ENCODE results near the gene LRRC3C.
"Not testable (repeated sequence)": the region's sequence is repeated elsewhere in the genome, so short reads cannot be mapped to it uniquely, and the experiment has no call there.

Gene LRRC3C, protein sequence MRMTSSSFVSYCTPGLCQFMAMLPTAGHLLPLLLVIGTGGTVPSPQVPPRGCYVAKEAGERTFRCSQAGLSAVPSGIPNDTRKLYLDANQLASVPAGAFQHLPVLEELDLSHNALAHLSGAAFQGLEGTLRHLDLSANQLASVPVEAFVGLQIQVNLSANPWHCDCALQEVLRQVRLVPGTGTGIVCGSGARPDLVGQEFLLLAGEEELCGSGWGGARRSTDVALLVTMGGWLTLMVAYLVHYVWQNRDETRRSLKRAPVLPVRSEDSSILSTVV

DNA sequence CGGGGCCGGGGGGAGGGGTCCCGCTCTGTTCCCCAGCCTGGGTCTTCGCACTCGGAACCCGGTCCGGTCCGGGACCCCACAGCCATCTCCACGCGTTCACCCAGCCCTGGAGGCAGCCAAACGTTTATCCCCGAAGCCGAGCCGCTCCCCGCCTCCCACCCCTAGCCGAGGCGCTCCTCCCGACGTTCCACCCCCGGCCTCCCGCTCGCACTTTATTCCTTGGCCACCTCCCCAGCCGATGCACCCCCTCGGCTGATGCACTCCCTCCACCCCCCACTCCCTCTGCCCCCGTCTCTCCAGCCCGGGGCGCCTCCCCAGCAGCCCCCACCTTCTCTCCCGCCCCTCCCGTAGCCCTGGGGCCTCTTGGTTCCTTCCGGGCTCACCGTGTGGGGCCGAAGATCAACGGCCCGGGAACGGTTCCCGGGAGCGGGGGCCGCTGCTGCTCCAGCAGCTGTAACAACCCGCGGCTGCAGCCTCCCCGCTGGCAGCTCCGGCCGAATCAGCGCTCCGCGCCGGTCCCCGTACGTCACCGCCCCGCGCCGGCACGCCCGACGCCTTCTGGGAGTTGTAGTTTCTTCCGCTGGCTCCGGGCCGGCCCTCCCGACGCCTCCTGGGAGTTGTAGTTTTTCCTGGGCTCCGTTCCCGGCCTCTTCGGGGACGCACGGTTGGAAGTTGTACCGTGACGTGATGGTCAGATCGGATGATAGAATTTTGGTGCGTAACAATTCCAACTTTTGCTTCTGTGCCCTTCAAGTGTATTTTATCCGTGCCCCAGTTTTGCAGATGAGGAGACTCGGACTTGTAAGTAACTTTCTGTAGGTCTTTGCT is at the start of gene LRRC3C, which contains the start of gene ORMDL3:
Gene LRRC3C, plus strand, starts transcription at position 632 of the 828 bp plus-strand sequence. CDS start 13,792 bp downstream, outside the sequence.
Gene ORMDL3, minus strand, starts transcription at position 501 of the 828 bp plus-strand sequence. CDS start 3,398 bp downstream, outside the sequence.
- peak; percentile 53 to 96 (median 90) for DNase-seq

- not testable (repeated sequence) for DNase-seq
These were observed 41.4 kb upstream of the LRRC3C start for GRCh38 chr17:39886102-39886501.

GRCh38 chr17:39887078-39887477 is 40.5 kb upstream of the LRRC3C start:
- no peak for DNase-seq

GRCh38 chr17:39889200-39889599 is 38.3 kb upstream of the LRRC3C start:
- DNase-seq = no peak

GRCh38 chr17:39894681-39895376 is 32.7 kb upstream of the LRRC3C start:
- DNase-seq = no peak

GRCh38 chr17:39898088-39898487 is 29.4 kb upstream of the LRRC3C start:
- DNase-seq = no peak

DNA sequence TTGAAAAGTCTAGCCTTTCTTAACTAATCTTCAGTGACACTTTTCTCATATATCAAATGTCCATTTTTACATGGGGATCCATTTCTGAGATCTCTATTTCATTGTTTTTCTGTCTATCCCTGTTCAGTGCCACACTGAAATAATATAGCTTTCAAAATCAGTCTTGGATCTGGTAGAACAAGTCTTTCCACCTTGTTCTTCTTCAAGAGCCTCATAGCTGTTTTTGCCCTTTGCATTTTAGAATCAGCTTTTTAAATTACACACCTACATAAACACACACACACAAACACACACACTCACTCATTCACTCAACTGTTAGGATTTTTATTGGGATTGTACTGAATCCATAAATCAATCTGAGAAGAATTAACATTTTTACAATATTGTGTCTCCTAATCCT is 28.3 kb upstream of the LRRC3C start:
- DNase-seq = no peak

- DNase-seq = not testable (repeated sequence)
These were observed 25.5 kb upstream of the LRRC3C start for GRCh38 chr17:39902027-39902426.

DNA sequence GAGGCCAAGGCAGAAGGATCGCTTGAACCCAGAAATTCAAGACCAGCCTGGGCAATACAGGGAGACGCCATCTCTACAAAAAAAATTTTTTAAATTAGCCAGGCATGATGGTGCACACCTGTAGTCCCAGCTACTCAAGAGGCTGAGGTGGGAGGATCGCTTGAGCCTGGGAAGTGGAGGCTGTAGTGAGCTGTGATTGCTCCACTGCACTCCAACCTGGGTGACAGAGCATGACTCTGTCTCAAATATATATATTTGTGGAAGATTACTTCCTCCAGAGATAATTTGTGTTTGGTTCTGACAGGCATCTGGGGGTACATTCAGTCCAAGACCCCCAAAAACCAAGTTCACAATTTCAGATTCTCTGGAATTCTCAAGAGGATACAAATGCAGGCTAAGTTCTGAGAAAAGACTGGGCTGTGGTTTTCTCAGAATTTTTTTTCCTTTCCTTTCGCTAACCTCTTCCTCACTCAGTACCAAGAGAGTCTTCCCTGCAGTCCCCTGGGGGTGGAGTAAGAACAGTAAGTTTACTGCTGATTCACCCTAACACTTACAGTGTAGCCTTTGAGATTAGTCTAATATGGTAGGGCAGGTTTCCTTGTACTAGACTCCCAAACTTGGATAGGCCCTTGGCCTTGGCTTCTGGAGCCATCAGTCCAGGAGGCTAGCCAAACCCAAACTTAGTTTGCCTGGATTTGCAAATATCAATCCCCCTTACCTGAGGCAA is 24.2 kb upstream of the LRRC3C start:
- no peak for DNase-seq

- no peak for DNase-seq
These were observed 22.6 kb upstream of the LRRC3C start for GRCh38 chr17:39904990-39905288.

DNA sequence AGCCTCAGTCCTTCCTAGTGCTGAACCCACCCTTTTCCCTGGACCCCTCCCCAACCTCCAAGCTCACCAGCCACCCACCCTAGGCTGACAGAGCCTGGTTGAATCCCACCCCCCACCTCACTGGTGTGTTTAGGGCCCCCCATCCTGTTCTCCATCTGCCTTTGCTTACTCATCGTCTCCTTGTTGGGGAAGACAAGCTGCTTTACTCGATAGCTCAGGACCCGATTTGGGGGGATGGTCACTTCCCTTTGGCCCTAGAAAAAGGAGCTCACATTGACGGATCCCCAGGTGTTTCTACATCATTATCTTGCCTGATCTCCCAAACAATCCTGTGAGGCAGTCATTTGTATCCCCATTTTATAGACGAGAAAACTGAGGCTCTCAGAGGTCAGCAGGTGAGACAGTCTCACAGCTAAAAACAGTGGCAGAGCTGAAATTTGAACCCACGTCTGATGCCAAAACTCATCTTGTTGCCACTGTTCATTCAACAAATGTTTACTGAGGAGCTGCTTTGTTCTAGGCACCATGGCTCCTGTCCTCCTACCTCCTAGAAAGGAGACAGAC is 18.7 kb upstream of the LRRC3C start:
- no peak for DNase-seq

GRCh38 chr17:39913989-39914388 is 13.5 kb upstream of the LRRC3C start:
- DNase-seq = no peak

DNA sequence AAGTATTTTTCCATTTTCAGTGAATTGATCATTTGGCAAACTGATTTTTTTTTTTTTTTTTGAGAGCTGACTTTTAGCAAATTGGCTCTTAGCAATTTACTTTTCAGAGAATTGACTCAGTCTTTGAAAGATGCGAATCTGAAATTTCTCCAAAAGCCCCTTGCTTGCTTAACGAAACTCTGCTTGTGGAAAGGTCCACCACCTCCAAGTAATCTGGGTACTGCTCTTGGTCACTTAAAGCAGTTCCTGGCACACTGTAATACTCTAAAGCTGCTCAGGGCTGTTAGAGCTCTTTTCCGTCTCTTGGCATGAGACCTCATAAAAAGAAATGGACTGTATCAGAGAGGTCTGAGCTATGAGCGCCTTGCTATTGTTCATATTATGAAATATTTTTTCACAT is 12.0 kb upstream of the LRRC3C start:
- no peak for DNase-seq

DNA sequence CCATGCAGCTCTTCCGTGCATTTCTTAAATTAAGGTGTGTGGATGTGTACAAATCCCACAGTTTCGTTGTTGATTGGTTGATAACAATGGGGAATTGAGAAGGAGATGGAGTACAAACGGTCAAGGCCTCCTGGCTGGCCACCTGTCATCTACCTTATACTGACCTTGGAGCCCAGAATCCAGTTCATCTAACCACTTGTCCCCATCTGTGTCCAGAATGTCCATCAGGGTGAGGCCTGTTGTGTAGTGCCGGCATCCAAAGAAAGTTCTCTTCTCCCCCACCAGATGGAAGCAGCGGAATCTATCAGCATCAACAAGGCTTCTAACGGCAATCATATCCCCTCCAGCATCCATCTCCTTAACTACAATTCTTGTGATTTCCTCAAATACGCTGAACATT is 10.6 kb upstream of the LRRC3C start:
- no peak for DNase-seq

DNA sequence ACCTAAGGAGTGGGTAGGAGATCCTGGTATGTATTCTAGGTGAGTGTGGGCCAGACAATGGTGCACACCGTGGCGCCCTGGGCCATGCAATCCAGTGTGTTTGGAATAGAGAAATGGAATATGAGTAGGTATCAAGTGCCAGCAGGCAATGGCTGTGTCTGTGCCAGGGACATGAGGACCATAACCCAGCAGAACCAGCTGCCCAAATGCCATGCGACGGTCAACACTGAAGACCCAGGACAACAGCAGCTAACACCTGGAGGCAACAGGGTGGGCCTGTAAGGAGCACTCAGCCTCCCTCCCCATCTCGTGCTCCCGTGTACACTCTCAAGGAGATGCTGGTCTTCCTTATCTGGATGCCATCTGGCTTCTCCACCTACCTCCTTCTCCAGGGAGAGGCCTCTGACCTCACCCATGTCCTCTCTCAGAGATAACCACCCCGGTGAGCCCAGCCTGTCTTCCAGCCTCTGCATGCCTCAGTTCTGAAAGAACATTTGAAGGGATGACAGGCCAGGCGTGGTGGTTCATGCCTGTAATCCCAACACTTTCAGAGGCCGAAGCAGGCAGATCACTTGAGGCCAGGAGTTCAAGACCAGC is 8.3 kb upstream of the LRRC3C start:
- DNase-seq = no peak

- no peak for DNase-seq
These were observed 7.0 kb upstream of the LRRC3C start for GRCh38 chr17:39920218-39921210.

DNA sequence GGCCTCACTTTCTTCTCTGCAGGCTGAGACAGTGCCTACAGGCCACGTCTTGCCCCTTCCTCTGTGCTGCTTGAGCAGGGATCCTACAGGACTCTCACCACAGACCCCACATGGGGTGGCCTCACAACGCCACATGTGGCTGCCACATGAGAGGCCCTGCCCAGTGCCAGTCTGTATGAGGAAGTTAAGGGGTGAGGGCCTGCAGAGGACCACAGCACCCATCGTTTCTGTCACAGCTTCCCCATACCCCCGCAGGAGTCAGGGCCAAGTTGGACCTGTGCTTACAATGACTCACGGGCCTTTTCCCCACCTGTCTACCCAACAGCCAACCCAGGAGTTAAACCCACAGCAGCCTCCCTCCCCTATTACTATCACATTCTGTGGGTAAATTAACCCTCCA is 6.2 kb upstream of the LRRC3C start:
- peak in 15 of 56 donors; percentile 2 to 51 (median 14) for DNase-seq

GRCh38 chr17:39922006-39922405 is 5.5 kb upstream of the LRRC3C start:
- no peak for DNase-seq

DNA sequence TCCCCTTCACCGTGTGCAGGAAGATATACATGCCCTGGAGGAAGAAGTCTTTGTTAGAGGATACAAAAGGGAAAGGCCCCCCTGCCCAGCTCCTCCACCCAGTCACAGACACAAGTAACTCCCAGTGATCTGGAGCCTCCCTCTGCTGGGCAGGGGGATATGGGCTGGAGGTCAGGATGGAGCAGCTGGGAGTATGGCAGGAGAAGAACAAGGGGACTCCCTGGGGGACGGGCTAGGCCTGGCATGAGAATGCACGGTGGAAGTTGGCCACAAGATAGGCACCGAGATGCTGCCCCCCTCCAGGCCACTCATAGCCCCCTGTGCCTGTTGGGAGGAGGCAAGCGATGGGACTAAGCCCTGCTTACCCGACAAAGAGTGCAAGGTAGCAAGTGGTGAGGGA is 4.3 kb upstream of the LRRC3C start:
- no peak for DNase-seq

All from amygdala (tissue), 56 donors.